Mesendoderm (in vitro differentiated cells): Measurements from ENCODE around the gene FRMPD4. TPM values are rescaled to one million over a fixed set of nuclear protein-coding genes. Genes with fewer than 3 reads are reported as not detected.
A peak's percentile ranks its signal among the peaks of the same experiment; 100 is the strongest.

Source experiments
- DNase-seq: peaks from one replicate; pipeline ENCODE4 v3.0.0; 2013
- H2AK5ac ChIP-seq: 2 replicates; pipeline ENCODE4 v1.6.1; 2013; ENCODE audit warnings: low read length, inconsistent platforms
- H2BK120ac ChIP-seq: 2 replicates; pipeline ENCODE4 v1.6.1; 2013; ENCODE audit warnings: low read depth, mild to moderate bottlenecking, low read length, moderate library complexity, mixed read lengths
- H2BK15ac ChIP-seq: replicated peaks from 2 replicates; pipeline ENCODE4 v1.6.1; 2013; ENCODE audit warnings: low read depth, mild to moderate bottlenecking, moderate library complexity
- H2BK5ac ChIP-seq: 2 replicates; pipeline ENCODE4 v1.6.1; 2013; ENCODE audit warnings: low read length, inconsistent platforms
- H3K18ac ChIP-seq: 2 replicates; pipeline ENCODE4 v1.6.1; 2013; ENCODE audit warnings: mild to moderate bottlenecking, low read length, mixed read lengths
- H3K23ac ChIP-seq: one replicate; pipeline ENCODE4 v1.6.1; 2013; ENCODE audit warnings: low read length
- H3K27ac ChIP-seq: 2 replicates; pipeline ENCODE4 v1.5.1; 2013; ENCODE audit warnings: low read depth, mild to moderate bottlenecking, inconsistent platforms, low read length, moderate library complexity
- H3K27me3 ChIP-seq: 2 replicates; pipeline ENCODE4 v1.6.1; 2013; ENCODE audit warnings: low read length, control low read depth, mild to moderate bottlenecking, inconsistent platforms; ENCODE audit not compliant: insufficient read depth, poor library complexity
- H3K36me3 ChIP-seq: 2 replicates; pipeline ENCODE4 v1.6.1; 2013; ENCODE audit warnings: low read length, inconsistent platforms; ENCODE audit not compliant: control insufficient read depth, insufficient read depth
- H3K4ac ChIP-seq: one replicate; pipeline ENCODE4 v1.6.1; 2013; ENCODE audit warnings: low read depth, mild to moderate bottlenecking, low read length, moderate library complexity
- H3K4me1 ChIP-seq: 2 replicates; pipeline ENCODE4 v1.6.1; 2013; ENCODE audit warnings: low read depth, low read length, inconsistent platforms; ENCODE audit not compliant: control insufficient read depth
- H3K4me2 ChIP-seq: 2 replicates; pipeline ENCODE4 v1.6.1; 2013; ENCODE audit warnings: low read length
- H3K4me3 ChIP-seq: 2 replicates; pipeline ENCODE4 v1.5.1; 2013; ENCODE audit warnings: mild to moderate bottlenecking, low read length
- H3K56ac ChIP-seq: one replicate; pipeline ENCODE4 v1.6.1; 2013; ENCODE audit warnings: low read length
- H3K79me1 ChIP-seq: 2 replicates; pipeline ENCODE4 v1.6.1; 2013; ENCODE audit warnings: low read length, inconsistent platforms
- H3K79me2 ChIP-seq: 2 replicates; pipeline ENCODE4 v1.6.1; 2013; ENCODE audit warnings: mild to moderate bottlenecking, low read length; ENCODE audit not compliant: control insufficient read depth, insufficient read depth
- H3K9ac ChIP-seq: 2 replicates; pipeline ENCODE4 v1.6.1; 2013; ENCODE audit warnings: low read length, inconsistent platforms
- H4K5ac ChIP-seq: one replicate; pipeline ENCODE4 v1.6.1; 2013; ENCODE audit warnings: low read length
- H4K8ac ChIP-seq: one replicate; pipeline ENCODE4 v1.6.1; 2013; ENCODE audit warnings: low read depth, mild to moderate bottlenecking, control low read depth, low read length, moderate library complexity
- WGBS: extraction: QIAGEN DNeasy Blood & Tissue Kit; methylation state at CpG from one replicate; pipeline ENCODE4 v1.1.7; 2013; ENCODE audit warnings: low lambda C conversion rate, missing lambda C conversion rate; ENCODE audit not compliant: insufficient coverage; ENCODE audit errors: extremely low coverage; 5-methylcytosine and 5-hydroxymethylcytosine counted together
- polyA plus RNA-seq, 2 experiments: library from polyadenylated mRNA; stranded (reverse); fragments of 200-250 nt; gene quantifications; one replicate each; pipeline ENCODE4 v1.2.3, GENCODE V29; 2013

The FRMPD4 gene
- polyA plus RNA-seq (2013, experiment 1 of 2): 0.08 TPM
- polyA plus RNA-seq (2013, experiment 2 of 2): 0.10 TPM

GRCh38 chrX:12138361-12139313, at the start of gene FRMPD4:
Gene FRMPD4 (plus strand): TSS chrX:12138473. CDS start chrX:12138972, 499 bp downstream.
- Histone ChIP-seq H3K79me2 (no peaks in the 10 kb centered on the region), H4K8ac (no peak within 1 kb of the TSS), H3K36me3 (no peaks in the 10 kb centered on the region), H2BK15ac (no peak within 1 kb of the TSS), H3K27me3 (no peaks in the 10 kb centered on the region), H3K27ac (no peak within 1 kb of the TSS), H3K4me2 (peak within 1 kb of the TSS; percentile 56), H3K4ac (no peak within 1 kb of the TSS), H3K18ac (no peak within 1 kb of the TSS), H3K4me1 (no peaks in the 10 kb centered on the region), H2AK5ac (no peak within 1 kb of the TSS), H3K23ac (no peak within 1 kb of the TSS), H3K79me1 (no peaks in the 10 kb centered on the region), H4K5ac (no peak within 1 kb of the TSS), H2BK120ac (no peak within 1 kb of the TSS), H3K56ac (peak within 1 kb of the TSS; percentile 67), H2BK5ac (no peak within 1 kb of the TSS), H3K4me3 (peak within 1 kb of the TSS; percentile 26), H3K9ac (no peak within 1 kb of the TSS)
- peak; percentile 58 for DNase-seq
- no CpG with 5 or more reads among the region's 80 CpGs for WGBS

GRCh38 chrX:12089740-12090139, 48.5 kb upstream of the FRMPD4 start:
- Histone ChIP-seq H3K79me1 (no peaks in the 10 kb centered on the region), H2BK120ac (no peak overlapping the region), H3K4me1 (no peaks in the 10 kb centered on the region), H3K27me3 (no peaks in the 10 kb centered on the region), H2AK5ac (no peak overlapping the region), H3K23ac (no peak overlapping the region), H4K8ac (no peak overlapping the region), H3K4me2 (no peak overlapping the region), H3K4me3 (no peak overlapping the region), H3K79me2 (no peaks in the 10 kb centered on the region), H3K56ac (no peak overlapping the region), H3K18ac (no peak overlapping the region), H3K9ac (no peak overlapping the region), H2BK15ac (no peak overlapping the region), H3K36me3 (no peaks in the 10 kb centered on the region), H4K5ac (no peak overlapping the region), H3K27ac (no peak overlapping the region), H3K4ac (no peak overlapping the region), H2BK5ac (no peak overlapping the region)
- no CpG with 5 or more reads among the region's 1 CpG for WGBS
- no peak for DNase-seq

- WGBS: no CpG with 5 or more reads among the region's 2 CpGs
These were observed 25.0 kb upstream of the FRMPD4 start for GRCh38 chrX:12113321-12113720.

GRCh38 chrX:12115377-12115776, 22.9 kb upstream of the FRMPD4 start:
- Histone ChIP-seq H3K36me3 (no peaks in the 10 kb centered on the region), H2BK120ac (no peak overlapping the region), H4K8ac (no peak overlapping the region), H3K18ac (no peak overlapping the region), H3K79me1 (no peaks in the 10 kb centered on the region), H3K4ac (no peak overlapping the region), H3K4me2 (no peak overlapping the region), H2AK5ac (no peak overlapping the region), H3K9ac (no peak overlapping the region), H3K56ac (no peak overlapping the region), H3K23ac (no peak overlapping the region), H3K4me1 (no peaks in the 10 kb centered on the region), H3K27ac (no peak overlapping the region), H2BK5ac (no peak overlapping the region), H3K79me2 (no peaks in the 10 kb centered on the region), H3K27me3 (no peaks in the 10 kb centered on the region), H4K5ac (no peak overlapping the region), H2BK15ac (no peak overlapping the region), H3K4me3 (no peak overlapping the region)
- DNase-seq: peak; percentile 62
- no CpG with 5 or more reads among the region's 2 CpGs for WGBS

More at GRCh38 chrX:12113321-12113720, 25.0 kb upstream of the FRMPD4 start:
- Histone ChIP-seq H2BK5ac (no peak overlapping the region), H3K4me1 (no peaks in the 10 kb centered on the region), H3K79me1 (no peaks in the 10 kb centered on the region), H4K5ac (no peak overlapping the region), H3K27me3 (no peaks in the 10 kb centered on the region), H3K27ac (no peak overlapping the region), H3K9ac (no peak overlapping the region), H2BK15ac (no peak overlapping the region), H4K8ac (no peak overlapping the region), H3K4me2 (no peak overlapping the region), H2AK5ac (no peak overlapping the region), H3K23ac (no peak overlapping the region), H3K4ac (no peak overlapping the region), H3K79me2 (no peaks in the 10 kb centered on the region), H3K56ac (no peak overlapping the region), H3K18ac (no peak overlapping the region), H3K36me3 (no peaks in the 10 kb centered on the region), H3K4me3 (no peak overlapping the region), H2BK120ac (no peak overlapping the region)
- DNase-seq: no peak

GRCh38 chrX:12118134-12118533, 20.1 kb upstream of the FRMPD4 start:
- Histone ChIP-seq H3K56ac (no peak overlapping the region), H2BK5ac (no peak overlapping the region), H4K5ac (no peak overlapping the region), H3K79me1 (no peaks in the 10 kb centered on the region), H3K27ac (no peak overlapping the region), H3K4ac (no peak overlapping the region), H3K4me2 (no peak overlapping the region), H3K23ac (no peak overlapping the region), H3K36me3 (no peaks in the 10 kb centered on the region), H4K8ac (no peak overlapping the region), H3K79me2 (no peaks in the 10 kb centered on the region), H2BK120ac (no peak overlapping the region), H3K4me1 (no peaks in the 10 kb centered on the region), H3K27me3 (no peaks in the 10 kb centered on the region), H3K18ac (no peak overlapping the region), H3K4me3 (no peak overlapping the region), H3K9ac (no peak overlapping the region), H2BK15ac (no peak overlapping the region), H2AK5ac (no peak overlapping the region)
- no CpG with 5 or more reads among the region's 3 CpGs for WGBS
- DNase-seq: no peak
